ENCODE data around the gene EHBP1.

GRCh38 chr2:63015389-63015788, 309.9 kb downstream of the EHBP1 start:
- TF ChIP-seq, protein P1, sequence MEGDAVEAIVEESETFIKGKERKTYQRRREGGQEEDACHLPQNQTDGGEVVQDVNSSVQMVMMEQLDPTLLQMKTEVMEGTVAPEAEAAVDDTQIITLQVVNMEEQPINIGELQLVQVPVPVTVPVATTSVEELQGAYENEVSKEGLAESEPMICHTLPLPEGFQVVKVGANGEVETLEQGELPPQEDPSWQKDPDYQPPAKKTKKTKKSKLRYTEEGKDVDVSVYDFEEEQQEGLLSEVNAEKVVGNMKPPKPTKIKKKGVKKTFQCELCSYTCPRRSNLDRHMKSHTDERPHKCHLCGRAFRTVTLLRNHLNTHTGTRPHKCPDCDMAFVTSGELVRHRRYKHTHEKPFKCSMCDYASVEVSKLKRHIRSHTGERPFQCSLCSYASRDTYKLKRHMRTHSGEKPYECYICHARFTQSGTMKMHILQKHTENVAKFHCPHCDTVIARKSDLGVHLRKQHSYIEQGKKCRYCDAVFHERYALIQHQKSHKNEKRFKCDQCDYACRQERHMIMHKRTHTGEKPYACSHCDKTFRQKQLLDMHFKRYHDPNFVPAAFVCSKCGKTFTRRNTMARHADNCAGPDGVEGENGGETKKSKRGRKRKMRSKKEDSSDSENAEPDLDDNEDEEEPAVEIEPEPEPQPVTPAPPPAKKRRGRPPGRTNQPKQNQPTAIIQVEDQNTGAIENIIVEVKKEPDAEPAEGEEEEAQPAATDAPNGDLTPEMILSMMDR (IDR thresholded peaks at IDR 0.05): no peak
- TF ChIP-seq POLR2A (IDR thresholded peaks at IDR 0.05): no peak
- no peak for TF ChIP-seq EP300 (IDR thresholded peaks at IDR 0.05)
